PC-3 (cell line): ENCODE measurements around the gene ZNF407. TPM values are rescaled to one million over a fixed set of nuclear protein-coding genes. Genes with fewer than 3 reads are reported as not detected.

ENCODE experiments used
- ATAC-seq: fragments of 200-7000 bp; cut with Tn5 transposase; 2 replicates; pipeline ENCODE4 v1.9.1; 2020; ENCODE audit warnings: mild to moderate bottlenecking, moderate library complexity
- BruUV-seq: library from RNA; stranded (reverse); fragments of 400-500 nt; replicated peaks from 2 replicates; lab custom pipeline; 2021; lab: Mats Ljungman, UMichigan
- CTCF ChIA-PET: fragments of 300-600 bp; sonication (Branson Sonifier 250); formaldehyde crosslinking; loops from one replicate; lab custom pipeline; 2022; ENCODE audit warnings: antibody characterized with exemption; lab: Charles Lee
- POLR2A ChIA-PET: fragments of 300-600 bp; sonication (Branson Sonifier 250); formaldehyde crosslinking; loops from one replicate; lab custom pipeline; 2022; ENCODE audit warnings: antibody characterized with exemption; ENCODE audit not compliant: unreplicated experiment; lab: Charles Lee
- DNase-seq: peaks from one replicate; pipeline ENCODE4 v3.0.0-alpha.2; 2015
- H2AFZ ChIP-seq: fragments of 300-600 bp; sonication (generic); 2 replicates; pipeline ENCODE4 v1.6.0; 2016; ENCODE audit warnings: antibody characterized with exemption, low read length
- H3F3A ChIP-seq: fragments of 300-600 bp; sonication (generic); one replicate; pipeline ENCODE4 v1.6.0; 2017; ENCODE audit warnings: antibody characterized with exemption, low read length, control low read depth, mild to moderate bottlenecking; ENCODE audit not compliant: unreplicated experiment
- H3K27ac ChIP-seq: fragments of 300-600 bp; sonication (generic); 2 replicates; pipeline ENCODE4 v1.5.1; 2016; ENCODE audit warnings: mild to moderate bottlenecking, low read length
- H3K27me3 ChIP-seq: fragments of 300-600 bp; sonication (generic); 2 replicates; pipeline ENCODE4 v1.6.1; 2016; ENCODE audit warnings: low read length, mixed read lengths
- H3K36me3 ChIP-seq: fragments of 300-600 bp; sonication (generic); 2 replicates; pipeline ENCODE4 v1.6.1; 2016; ENCODE audit warnings: low read depth, mixed run types, low read length, mixed read lengths
- H3K4me1 ChIP-seq: fragments of 300-600 bp; sonication (generic); 2 replicates; pipeline ENCODE4 v1.5.1; 2016; ENCODE audit warnings: low read length; ENCODE audit not compliant: insufficient read depth
- H3K4me2 ChIP-seq: fragments of 300-600 bp; sonication (generic); 2 replicates; pipeline ENCODE4 v1.6.0; 2016; ENCODE audit warnings: low read length
- H3K4me3 ChIP-seq: fragments of 300-600 bp; sonication (generic); 2 replicates; pipeline ENCODE4 v1.5.1; 2016; ENCODE audit warnings: mild to moderate bottlenecking, low read length, mixed read lengths
- H3K79me2 ChIP-seq: fragments of 300-600 bp; sonication (generic); 2 replicates; pipeline ENCODE4 v1.6.1; 2017; ENCODE audit warnings: low read length, mixed read lengths
- H3K9ac ChIP-seq: fragments of 300-600 bp; sonication (generic); 2 replicates; pipeline ENCODE4 v1.6.0; 2016; ENCODE audit warnings: mild to moderate bottlenecking, low read length
- H3K9me2 ChIP-seq: fragments of 300-600 bp; sonication (generic); replicated peaks from 2 replicates; pipeline ENCODE4 v1.6.1; 2016; ENCODE audit warnings: mixed run types, low read length, mixed read lengths
- H3K9me3 ChIP-seq: fragments of 300-600 bp; sonication (generic); 2 replicates; pipeline ENCODE4 v1.6.1; 2016; ENCODE audit warnings: low read length, mixed read lengths
- H4K20me1 ChIP-seq: fragments of 300-600 bp; sonication (generic); 2 replicates; pipeline ENCODE4 v1.6.1; 2016; ENCODE audit warnings: low read length, mixed read lengths
- CTCF ChIP-seq: fragments of 300-600 bp; sonication (generic); conservative IDR thresholded peaks from 2 replicates; pipeline ENCODE4 v1.5.1; 2017; ENCODE audit warnings: antibody characterized with exemption, low read depth, mild to moderate bottlenecking, low read length
- EZH2 ChIP-seq: fragments of 300-600 bp; sonication (generic); IDR thresholded peaks from one replicate; pipeline ENCODE4 v1.6.1; 2017; ENCODE audit warnings: antibody characterized with exemption, mild to moderate bottlenecking, low read length; ENCODE audit not compliant: unreplicated experiment
- EZH2phosphoT487 ChIP-seq: fragments of 300-600 bp; sonication (generic); IDR thresholded peaks from 2 replicates; pipeline ENCODE4 v1.6.1; 2018; ENCODE audit warnings: mild to moderate bottlenecking, antibody characterized with exemption, low read length, borderline replicate concordance
- intact Hi-C: fragments of 100-400 bp; cut with micrococcal nuclease; formaldehyde crosslinking; loops from 2 replicates; pipeline ENCODE4 v1.9.0; 2023
- total RNA-seq: library from RNA; depleted of rRNA; stranded (reverse); fragments of >200 nt; gene quantifications from 2 replicates; pipeline ENCODE4 v1.2.3, GENCODE V29; 2014

Gene ZNF407
- total RNA-seq, 1 experiment from 2014 or later = 9.3 TPM

GRCh38 chr18:74683573-74683972 lies 85.9 kb downstream of the ZNF407 start:
- POLR2A ChIA-PET = no interaction called here
- H3K27me3 ChIP-seq = no peaks in the 10 kb centered on the region
- no peaks in the 10 kb centered on the region for H3K9me3 ChIP-seq
- no peaks in the 10 kb centered on the region for H3F3A ChIP-seq
- no peaks in the 10 kb centered on the region for H4K20me1 ChIP-seq
- no peak overlapping the region for H3K4me3 ChIP-seq
- H3K27ac ChIP-seq = no peak overlapping the region
- DNase-seq (no peak), ATAC-seq (no peak)
- H3K9me2 ChIP-seq = no peaks in the 10 kb centered on the region
- intact Hi-C loops = no loop called here
- BruUV-seq = no TSS peak
- TF ChIP-seq CTCF (no peak), EZH2 (no peak), EZH2phosphoT487 (no peak)
- H3K9ac ChIP-seq = no peak overlapping the region
- H3K4me2 ChIP-seq = no peak overlapping the region
- CTCF ChIA-PET = no interaction called here
- no peaks in the 10 kb centered on the region for H3K36me3 ChIP-seq
- no peaks in the 10 kb centered on the region for H3K79me2 ChIP-seq
- no peaks in the 10 kb centered on the region for H3K4me1 ChIP-seq
- H2AFZ ChIP-seq = no peak overlapping the region

GRCh38 chr18:74689251-74689650 lies 91.6 kb downstream of the ZNF407 start:
- ATAC-seq (no peak), DNase-seq (no peak)
- H3K9me2 ChIP-seq = no peaks in the 10 kb centered on the region
- no peaks in the 10 kb centered on the region for H3K27me3 ChIP-seq
- no peak overlapping the region for H3K27ac ChIP-seq
- no peaks in the 10 kb centered on the region for H3K79me2 ChIP-seq
- TF ChIP-seq CTCF (no peak), EZH2 (no peak), EZH2phosphoT487 (no peak)
- H3K4me3 ChIP-seq = no peak overlapping the region
- ChIA-PET CTCF (no interaction called here), POLR2A (no interaction called here)
- no peaks in the 10 kb centered on the region for H3K36me3 ChIP-seq
- no peaks in the 10 kb centered on the region for H4K20me1 ChIP-seq
- intact Hi-C loops = no loop called here
- no peaks in the 10 kb centered on the region for H3K4me1 ChIP-seq
- H3F3A ChIP-seq = no peaks in the 10 kb centered on the region
- H3K9ac ChIP-seq = no peak overlapping the region
- no peaks in the 10 kb centered on the region for H3K9me3 ChIP-seq
- no peak overlapping the region for H3K4me2 ChIP-seq
- H2AFZ ChIP-seq = no peak overlapping the region
- BruUV-seq = no TSS peak

- H3K4me1 ChIP-seq = no peaks in the 10 kb centered on the region
- no TSS peak for BruUV-seq
- no peak overlapping the region for H3K4me3 ChIP-seq
- H3K27ac ChIP-seq = no peak overlapping the region
- ChIA-PET CTCF (no interaction called here), POLR2A (no interaction called here)
- H3F3A ChIP-seq = no peaks in the 10 kb centered on the region
- no peaks in the 10 kb centered on the region for H4K20me1 ChIP-seq
- no peaks in the 10 kb centered on the region for H3K36me3 ChIP-seq
- H3K79me2 ChIP-seq = no peaks in the 10 kb centered on the region
- TF ChIP-seq EZH2phosphoT487 = no peak
- TF ChIP-seq CTCF = no peak
- no peak for TF ChIP-seq EZH2
- H3K27me3 ChIP-seq = no peaks in the 10 kb centered on the region
- intact Hi-C loops = no loop called here
- H3K9me2 ChIP-seq = no peaks in the 10 kb centered on the region
- no peak for DNase-seq
- H3K4me2 ChIP-seq = no peak overlapping the region
- ATAC-seq = no peak
- H3K9me3 ChIP-seq = no peaks in the 10 kb centered on the region
- no peak overlapping the region for H2AFZ ChIP-seq
- no peak overlapping the region for H3K9ac ChIP-seq
Measured at GRCh38 chr18:74692367-74693013, 94.8 kb downstream of the ZNF407 start.
